ENCODE measurements around the gene MYL4. TPM values are rescaled to one million over a fixed set of nuclear protein-coding genes. Genes with fewer than 3 reads are reported as not detected.
"Not testable (repeated sequence)": the region's sequence is repeated elsewhere in the genome, so short reads cannot be mapped to it uniquely, and the experiment has no call there.

MYL4 gene
- total and polyA plus RNA-seq, 5 donors, result 3,878 to 10,368 (median 5,885) TPM

DNA sequence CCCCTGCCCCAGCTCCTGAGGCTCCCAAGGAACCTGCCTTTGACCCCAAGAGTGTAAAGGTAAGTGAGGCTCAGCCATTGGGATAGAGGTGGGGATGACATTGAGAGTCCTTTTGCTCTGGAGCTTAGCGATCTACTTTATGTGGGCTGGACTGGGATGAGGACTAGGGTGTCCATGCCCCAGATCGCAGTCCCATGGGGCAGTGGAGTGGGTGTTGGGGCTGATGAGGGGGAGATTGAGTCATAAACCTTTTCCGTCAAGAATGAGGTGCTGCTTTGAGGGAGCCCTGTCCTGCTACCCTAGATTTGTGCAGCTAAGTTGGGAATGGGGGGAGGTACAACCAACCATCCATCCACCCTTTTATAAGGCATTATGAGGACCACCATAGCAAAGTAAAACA lies 351 bp downstream of the MYL4 start:
- WGBS, result 69% methylated on average over 3 of the region's 3 CpGs
- Histone ChIP-seq H3K4me3 (ENCODE audit: low read length) (peak overlapping the region; percentile 62), H3K27ac (ENCODE audit: low read length) (peak overlapping the region; percentile 94)

DNA sequence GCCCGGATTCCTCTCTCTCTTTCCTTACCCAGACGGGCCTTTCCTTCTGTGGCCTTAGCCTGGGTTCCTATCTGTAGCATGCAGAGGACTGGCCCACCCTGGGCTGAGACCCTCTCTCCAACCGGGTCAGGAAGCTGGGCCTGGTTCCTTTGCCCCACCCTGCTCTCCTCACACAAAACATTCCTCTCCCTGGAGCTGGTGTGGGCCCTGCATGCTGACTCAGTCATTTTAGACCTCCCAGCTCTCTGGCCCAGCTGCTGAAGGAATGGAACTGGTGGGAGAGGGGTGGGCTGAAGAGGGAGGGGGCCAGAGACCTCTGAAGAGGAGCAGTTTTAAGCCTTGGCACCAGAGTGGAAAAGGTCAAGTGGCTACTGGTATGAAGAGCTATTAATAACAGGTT lies 957 bp downstream of the MYL4 start:
- Histone ChIP-seq H3K4me1 (ENCODE audit: control insufficient read depth, insufficient read depth, low read length) (peaks cover 8% of the 10 kb centered on the region), H3K9me3 (ENCODE audit: control insufficient read depth, low read length) (no peaks in the 10 kb centered on the region), H3K27me3 (ENCODE audit: control insufficient read depth, insufficient read depth) (no peaks in the 10 kb centered on the region), H3K27ac (ENCODE audit: low read length) (peak overlapping the region; percentile 94), H3K4me3 (ENCODE audit: low read length) (peak overlapping the region; percentile 62)
- DNase-seq (no peak), ATAC-seq (peak; percentile 7 to 14)
- 35% methylated on average over 3 of the region's 3 CpGs for WGBS
- intact Hi-C loops (cut with DNase I), result no loop called here

More for the DNA sequence above, 351 bp downstream of the MYL4 start:
- Histone ChIP-seq H3K4me1 (ENCODE audit: control insufficient read depth, insufficient read depth, low read length) (peaks cover 12% of the 10 kb centered on the region), H3K9me3 (ENCODE audit: control insufficient read depth, low read length) (no peaks in the 10 kb centered on the region), H3K27me3 (ENCODE audit: control insufficient read depth, insufficient read depth) (no peaks in the 10 kb centered on the region)
- intact Hi-C loops (cut with DNase I), result no loop called here
- DNase-seq (no peak), ATAC-seq (peak; percentile 0 to 6)

DNA sequence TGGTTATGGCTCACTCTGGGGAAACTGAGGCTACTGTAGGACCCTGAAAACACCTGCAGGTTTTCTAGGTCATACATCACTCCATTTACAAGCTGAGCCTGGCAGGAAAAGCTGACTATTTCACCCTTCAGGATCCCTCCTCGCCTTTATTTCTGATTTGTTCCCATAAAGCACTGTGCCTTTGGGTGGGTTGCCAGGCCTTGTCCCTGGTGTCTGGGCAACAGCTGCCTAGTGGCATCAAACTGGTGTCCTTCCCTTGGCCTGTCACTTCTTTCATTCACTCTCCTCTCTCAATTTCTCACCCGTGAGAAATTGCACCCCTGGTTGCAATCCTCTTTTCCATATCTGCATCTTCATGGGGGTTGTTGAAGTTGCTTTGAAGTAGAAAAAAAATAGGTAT lies 1.6 kb downstream of the MYL4 start:
- DNase-seq (no peak), ATAC-seq (no peak)
- 61% methylated on average over 2 of the region's 2 CpGs for WGBS
- peaks cover 3% of the 10 kb centered on the region for H3K4me1 ChIP-seq (ENCODE audit: control insufficient read depth, insufficient read depth, low read length)
- H3K4me3 ChIP-seq (ENCODE audit: low read length), result peak overlapping the region; percentile 62
- intact Hi-C loops (cut with DNase I), result no loop called here
- no peaks in the 10 kb centered on the region for H3K27me3 ChIP-seq (ENCODE audit: control insufficient read depth, insufficient read depth)
- H3K9me3 ChIP-seq (ENCODE audit: control insufficient read depth, low read length), result no peaks in the 10 kb centered on the region
- H3K27ac ChIP-seq (ENCODE audit: low read length), result peak overlapping the region; percentile 94

DNA sequence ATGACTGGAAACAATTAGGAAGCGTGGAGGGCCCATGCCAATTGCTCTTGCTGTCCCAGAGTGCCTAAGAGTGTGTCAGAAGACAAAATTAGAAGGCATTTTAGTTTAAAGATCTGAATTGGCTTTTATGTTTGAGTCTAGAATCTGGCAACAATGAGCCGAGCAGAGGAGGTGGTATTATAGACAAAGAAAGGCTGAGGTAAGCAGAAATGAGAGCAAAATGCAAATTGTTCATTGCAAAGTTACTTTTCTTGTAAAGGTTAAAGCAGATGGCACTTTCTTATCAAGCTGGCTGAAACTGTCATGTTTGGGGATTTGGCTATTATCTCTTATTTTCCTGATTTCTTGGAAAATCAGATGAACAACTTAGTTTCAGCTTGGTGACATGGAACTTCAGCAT lies 3.3 kb downstream of the MYL4 start:
- no peaks in the 10 kb centered on the region for H3K27me3 ChIP-seq (ENCODE audit: control insufficient read depth, insufficient read depth)
- DNase-seq (no peak), ATAC-seq (no peak)
- H3K27ac ChIP-seq (ENCODE audit: low read length), result peak overlapping the region; percentile 61
- 61% methylated on average over 2 of the region's 2 CpGs for WGBS
- intact Hi-C loops (cut with DNase I), result no loop called here
- peak overlapping the region; percentile 62 for H3K4me3 ChIP-seq (ENCODE audit: low read length)
- H3K4me1 ChIP-seq (ENCODE audit: control insufficient read depth, insufficient read depth, low read length), result no peaks in the 10 kb centered on the region
- no peaks in the 10 kb centered on the region for H3K9me3 ChIP-seq (ENCODE audit: control insufficient read depth, low read length)

DNA sequence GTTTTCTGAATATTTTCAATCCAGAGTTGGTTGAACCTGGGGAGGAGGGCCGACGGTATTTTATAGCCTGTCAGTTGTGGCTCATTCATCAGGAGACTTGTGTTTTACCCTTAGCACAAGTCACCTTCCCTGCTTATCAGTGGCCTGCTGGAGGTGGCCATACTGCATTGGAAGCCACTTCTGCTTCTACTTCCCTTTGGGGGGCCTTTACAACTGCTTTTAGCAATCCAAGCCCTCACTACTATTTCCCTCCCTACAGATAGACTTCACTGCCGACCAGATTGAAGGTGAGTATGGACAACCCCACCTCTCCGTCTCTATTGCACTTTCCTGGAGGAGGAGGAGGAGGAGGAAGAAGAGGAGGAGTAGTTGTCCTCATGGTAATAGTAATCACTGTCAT lies 4.4 kb downstream of the MYL4 start:
- H3K4me3 ChIP-seq (ENCODE audit: low read length), result no peak overlapping the region
- WGBS, result 72% methylated on average over 4 of the region's 4 CpGs

DNA sequence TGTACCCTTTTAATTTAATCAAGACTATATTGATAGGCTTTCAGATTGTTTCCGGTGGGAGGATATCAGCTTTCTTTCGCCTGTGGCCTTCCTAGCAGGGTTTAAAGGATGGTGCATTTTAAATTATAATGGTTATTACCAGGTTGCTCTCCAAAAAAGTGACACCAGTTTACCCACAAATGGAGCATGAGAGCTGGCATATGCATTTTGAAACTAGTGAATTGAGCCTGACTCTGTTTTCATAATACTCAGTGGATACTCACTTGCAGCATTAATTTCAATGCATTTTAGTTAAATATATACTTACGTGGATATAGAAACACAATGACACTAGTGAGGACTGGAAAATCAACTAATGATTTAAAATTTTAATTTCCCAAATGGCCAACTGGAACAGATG lies 5.8 kb downstream of the MYL4 start:
- WGBS, result 72% methylated on average over 3 of the region's 3 CpGs
- intact Hi-C loops (cut with DNase I), result no loop called here
- DNase-seq (no peak), ATAC-seq (no peak)
- Histone ChIP-seq H3K27me3 (ENCODE audit: control insufficient read depth, insufficient read depth) (no peaks in the 10 kb centered on the region), H3K4me1 (ENCODE audit: control insufficient read depth, insufficient read depth, low read length) (peaks cover 2% of the 10 kb centered on the region), H3K9me3 (ENCODE audit: control insufficient read depth, low read length) (no peaks in the 10 kb centered on the region), H3K27ac (ENCODE audit: low read length) (no peak overlapping the region), H3K4me3 (ENCODE audit: low read length) (no peak overlapping the region)

More for the DNA sequence above, 4.4 kb downstream of the MYL4 start:
- Histone ChIP-seq H3K27me3 (ENCODE audit: control insufficient read depth, insufficient read depth) (no peaks in the 10 kb centered on the region), H3K4me1 (ENCODE audit: control insufficient read depth, insufficient read depth, low read length) (no peaks in the 10 kb centered on the region), H3K9me3 (ENCODE audit: control insufficient read depth, low read length) (no peaks in the 10 kb centered on the region), H3K27ac (ENCODE audit: low read length) (no peak overlapping the region)
- ATAC-seq, result no peak
- no peak for DNase-seq
- intact Hi-C loops (cut with DNase I), result no loop called here

DNA sequence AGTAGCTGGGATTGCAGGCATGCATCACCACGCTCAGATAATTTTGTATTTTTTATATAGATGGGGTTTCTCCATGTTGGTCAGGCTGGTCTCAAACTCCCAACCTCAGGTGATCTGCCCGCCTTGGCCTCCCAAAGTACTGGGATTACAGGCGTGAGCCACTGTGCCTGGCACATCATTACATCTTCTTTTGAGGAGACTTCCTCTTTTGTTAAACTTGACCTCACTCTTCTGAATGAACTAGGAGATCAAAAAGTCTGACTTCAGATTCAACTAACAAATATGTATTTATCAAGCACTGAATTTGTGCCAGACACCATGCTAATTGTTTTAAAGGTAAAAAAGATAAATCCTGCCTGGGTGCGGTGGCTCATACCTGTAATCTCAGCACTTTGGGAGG lies 7.7 kb downstream of the MYL4 start:
- H3K4me3 ChIP-seq (ENCODE audit: low read length); DNase-seq; H3K27me3 ChIP-seq (ENCODE audit: control insufficient read depth, insufficient read depth); H3K27ac ChIP-seq (ENCODE audit: low read length); H3K9me3 ChIP-seq (ENCODE audit: control insufficient read depth, low read length); H3K4me1 ChIP-seq (ENCODE audit: control insufficient read depth, insufficient read depth, low read length); intact Hi-C loops (cut with DNase I); ATAC-seq: not testable (repeated sequence)
- 89% methylated on average over 4 of the region's 4 CpGs for WGBS

DNA sequence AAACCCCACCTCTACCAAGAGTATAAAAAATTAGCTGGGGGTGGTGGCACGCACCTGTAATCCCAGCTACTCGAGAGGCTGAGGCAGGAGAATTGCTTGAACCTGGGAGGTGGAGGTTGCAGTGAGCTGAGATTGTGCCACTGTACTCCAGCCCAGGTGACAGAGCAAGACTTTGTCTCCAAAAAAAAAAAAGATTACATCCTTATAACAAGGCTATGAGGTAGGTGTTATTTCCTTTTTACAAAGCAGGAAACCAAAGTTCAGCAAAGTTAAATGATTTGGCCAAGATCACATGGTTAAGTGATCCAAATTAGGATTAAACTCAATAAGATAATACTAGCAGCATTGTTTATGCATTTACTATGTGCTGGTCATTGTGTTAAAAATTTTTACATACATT lies 8.1 kb downstream of the MYL4 start:
- DNase-seq; intact Hi-C loops (cut with DNase I); ATAC-seq; H3K9me3 ChIP-seq (ENCODE audit: control insufficient read depth, low read length); H3K27me3 ChIP-seq (ENCODE audit: control insufficient read depth, insufficient read depth); H3K4me1 ChIP-seq (ENCODE audit: control insufficient read depth, insufficient read depth, low read length); H3K27ac ChIP-seq (ENCODE audit: low read length); H3K4me3 ChIP-seq (ENCODE audit: low read length): not testable (repeated sequence)
- WGBS, result 80% methylated on average over 2 of the region's 2 CpGs

DNA sequence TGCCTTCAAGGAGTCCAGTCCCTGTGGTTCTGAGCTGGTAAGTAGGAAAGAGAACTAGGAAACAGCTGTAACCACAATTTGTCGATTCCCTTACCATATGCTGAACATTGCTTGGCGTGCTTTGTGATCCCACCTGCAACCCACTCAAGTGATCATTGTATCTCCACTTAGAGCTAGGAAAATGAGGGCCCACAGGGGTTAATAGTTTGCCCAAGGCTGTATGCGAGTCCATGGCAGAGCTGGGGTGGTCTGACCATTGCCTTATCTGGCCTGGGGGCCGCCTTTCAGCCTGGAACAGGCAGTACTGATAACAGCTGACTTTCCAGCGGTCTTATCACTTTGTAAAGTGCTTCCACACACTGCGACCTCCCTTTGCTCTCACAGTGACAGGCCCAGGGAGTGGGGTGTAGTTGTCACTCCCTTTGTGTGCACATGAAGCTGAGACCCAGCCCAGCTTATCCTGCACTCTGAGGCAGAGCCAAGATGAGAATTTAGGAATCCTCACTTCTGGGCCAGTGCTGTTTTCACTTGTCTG lies 9.8 kb downstream of the MYL4 start:
- Histone ChIP-seq H3K9me3 (ENCODE audit: control insufficient read depth, low read length) (no peaks in the 10 kb centered on the region), H3K4me3 (ENCODE audit: low read length) (no peak overlapping the region), H3K27ac (ENCODE audit: low read length) (peak overlapping the region; percentile 83), H3K27me3 (ENCODE audit: control insufficient read depth, insufficient read depth) (no peaks in the 10 kb centered on the region), H3K4me1 (ENCODE audit: control insufficient read depth, insufficient read depth, low read length) (peaks cover 7% of the 10 kb centered on the region)
- intact Hi-C loops (cut with DNase I), result no loop called here
- DNase-seq (peak in 2 of 3 donors; percentile 52 to 83), ATAC-seq (peak; percentile 83 to 85)
- WGBS, result 27% methylated on average over 6 of the region's 6 CpGs

DNA sequence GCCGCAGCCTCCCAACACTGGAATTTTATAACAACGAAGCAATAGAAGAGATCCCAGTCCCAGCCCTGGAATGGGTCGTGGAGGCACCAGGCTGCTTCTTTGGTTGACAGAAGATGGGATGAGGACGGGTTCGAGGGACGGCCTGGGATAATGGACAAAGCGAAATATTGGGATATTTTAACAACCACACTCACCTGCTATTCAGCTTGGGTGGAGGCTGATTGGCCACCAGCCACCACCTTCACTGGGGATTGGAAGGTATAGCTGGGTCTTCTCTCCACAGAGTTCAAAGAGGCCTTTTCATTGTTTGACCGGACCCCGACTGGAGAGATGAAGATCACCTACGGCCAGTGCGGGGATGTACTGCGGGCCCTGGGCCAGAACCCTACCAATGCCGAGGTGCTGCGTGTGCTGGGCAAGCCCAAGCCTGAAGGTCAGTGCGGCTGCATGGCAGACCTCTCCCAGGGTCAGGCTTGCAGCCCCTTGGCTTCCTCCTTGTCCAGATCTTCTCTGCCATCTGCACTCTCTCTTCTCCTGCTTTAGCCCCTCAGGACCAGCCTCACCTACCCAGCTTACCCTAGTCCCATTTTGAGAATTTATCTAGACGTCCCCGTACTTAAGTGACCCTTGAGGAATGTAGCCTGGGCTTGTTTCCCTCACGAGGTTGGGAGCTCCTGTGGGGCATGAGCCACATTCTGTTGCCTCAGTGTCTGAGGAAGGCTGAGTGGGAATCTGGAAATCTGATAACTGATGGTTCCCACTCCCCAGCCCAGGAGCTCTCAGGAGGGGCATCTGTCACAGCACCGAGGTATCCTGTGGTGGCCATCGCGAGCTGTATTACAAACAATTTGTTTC lies 10.7 kb downstream of the MYL4 start:
- ATAC-seq, result peak; percentile 1 to 4

DNA sequence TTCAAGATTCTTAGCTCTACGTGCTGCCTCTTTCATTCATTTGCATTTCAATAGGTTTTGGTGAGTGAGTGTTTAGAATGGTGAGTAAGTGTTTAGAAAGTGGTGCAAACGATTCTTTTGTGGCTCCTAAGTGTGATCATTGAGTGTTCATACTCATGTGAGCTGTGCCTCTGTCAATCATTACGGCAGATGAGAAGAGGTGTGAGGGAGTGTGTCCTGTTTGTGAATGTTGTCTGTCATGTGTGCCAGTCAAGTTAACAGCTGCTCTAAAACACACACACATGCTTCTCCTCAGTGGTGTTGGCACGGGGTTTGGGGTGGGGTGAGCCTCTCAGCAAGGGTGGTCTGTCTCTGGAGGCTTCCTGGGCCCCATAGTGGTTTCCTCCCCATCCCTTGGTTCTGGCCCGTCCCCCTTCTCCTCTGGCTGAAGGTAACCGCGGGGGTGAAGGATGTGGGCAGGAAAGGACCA lies 11.4 kb downstream of the MYL4 start:
- WGBS, result 55% methylated on average over 7 of the region's 7 CpGs
- Histone ChIP-seq H3K4me3 (ENCODE audit: low read length) (no peak overlapping the region), H3K27me3 (ENCODE audit: control insufficient read depth, insufficient read depth) (no peaks in the 10 kb centered on the region), H3K9me3 (ENCODE audit: control insufficient read depth, low read length) (no peaks in the 10 kb centered on the region), H3K4me1 (ENCODE audit: control insufficient read depth, insufficient read depth, low read length) (peaks cover 9% of the 10 kb centered on the region), H3K27ac (ENCODE audit: low read length) (peak overlapping the region; percentile 39)
- peak in 1 of 3 donors; percentile 50 for DNase-seq
- ATAC-seq, result no peak
- intact Hi-C loops (cut with DNase I), result no loop called here

More for the DNA sequence above, 10.7 kb downstream of the MYL4 start:
- Histone ChIP-seq H3K27ac (ENCODE audit: low read length) (peak overlapping the region; percentile 81), H3K9me3 (ENCODE audit: control insufficient read depth, low read length) (no peaks in the 10 kb centered on the region), H3K4me3 (ENCODE audit: low read length) (no peak overlapping the region), H3K4me1 (ENCODE audit: control insufficient read depth, insufficient read depth, low read length) (peaks cover 9% of the 10 kb centered on the region), H3K27me3 (ENCODE audit: control insufficient read depth, insufficient read depth) (no peaks in the 10 kb centered on the region)
- intact Hi-C loops (cut with DNase I), result no loop called here
- WGBS, result 71% methylated on average over 21 of the region's 21 CpGs
- peak in 1 of 3 donors; percentile 55 for DNase-seq

All from right cardiac atrium (tissue), 5 donors.